Stimulated activated CD8-positive, alpha-beta memory T cell treated with anti-CD3 and anti-CD28 coated beads, Interleukin-15, amount 100 ng/mL, for 24 hours (primary cell): ENCODE results near the gene FAM83G.
"Not testable (repeated sequence)": the region's sequence is repeated elsewhere in the genome, so short reads cannot be mapped to it uniquely, and the experiment has no call there.

Experiments
- DNase-seq: peaks from one replicate; pipeline ENCODE4 v3.0.0-alpha.2; 2020; ENCODE audit warnings: low read depth

The FAM83G gene

GRCh38 chr17:18950944-18951905 is 53.3 kb downstream of the FAM83G start:
- DNase-seq = no peak

- no peak for DNase-seq
These were observed 54.2 kb downstream of the FAM83G start for GRCh38 chr17:18950346-18950745.

- DNase-seq = no peak
These were observed 55.0 kb downstream of the FAM83G start for GRCh38 chr17:18949566-18949965.

- DNase-seq = no peak
These were observed 56.0 kb downstream of the FAM83G start for GRCh38 chr17:18948476-18949006.

GRCh38 chr17:18947866-18948265 is 56.7 kb downstream of the FAM83G start:
- DNase-seq = no peak

- no peak for DNase-seq
These were observed 58.0 kb downstream of the FAM83G start for GRCh38 chr17:18946536-18946935.

- no peak for DNase-seq
These were observed 59.9 kb downstream of the FAM83G start for GRCh38 chr17:18944646-18945045.

GRCh38 chr17:18938692-18939023 is 65.9 kb downstream of the FAM83G start:
- no peak for DNase-seq

GRCh38 chr17:18937981-18938691 is 66.4 kb downstream of the FAM83G start:
- DNase-seq = no peak

GRCh38 chr17:18933102-18934058 is 71.2 kb downstream of the FAM83G start:
- no peak for DNase-seq

GRCh38 chr17:18932360-18933055 is 72.1 kb downstream of the FAM83G start:
- no peak for DNase-seq

GRCh38 chr17:18928628-18929125 is 75.9 kb downstream of the FAM83G start:
- no peak for DNase-seq

GRCh38 chr17:18925187-18925586 is 79.4 kb downstream of the FAM83G start:
- DNase-seq = no peak

GRCh38 chr17:18922596-18922995 is 82.0 kb downstream of the FAM83G start:
- not testable (repeated sequence) for DNase-seq

GRCh38 chr17:18921912-18922451 is 82.6 kb downstream of the FAM83G start:
- no peak for DNase-seq

- no peak for DNase-seq
These were observed 83.1 kb downstream of the FAM83G start for GRCh38 chr17:18921485-18921884.

GRCh38 chr17:18920911-18921441 is 83.6 kb downstream of the FAM83G start:
- no peak for DNase-seq

GRCh38 chr17:18919963-18920362 is 84.6 kb downstream of the FAM83G start:
- DNase-seq = no peak
